SK-N-SH (cell line): Measurements from ENCODE around the gene NRSN1. TPM values are rescaled to one million over a fixed set of nuclear protein-coding genes. Genes with fewer than 3 reads are reported as not detected.

Source experiments
- CTCF ChIA-PET: fragments of 300-600, 350-600 bp; formaldehyde crosslinking; extraction: SDS; loops from one replicate; lab custom pipeline; 2021; lab: Yijun Ruan, JAX
- POLR2A ChIA-PET: fragments of 350-600 bp; sonication (Branson Sonifier 250); formaldehyde crosslinking; extraction: SDS; loops from one replicate; lab custom pipeline; 2020; ENCODE audit warnings: antibody characterized with exemption, inconsistent platforms; lab: Yijun Ruan, JAX
- DNase-seq: peaks from one replicate; pipeline ENCODE4 v3.0.0; 2012
- H2AFZ ChIP-seq: fragments of 200-600 bp; sonication (generic); 2 replicates; pipeline ENCODE4 v1.8.1; 2016; ENCODE audit warnings: antibody characterized with exemption, mild to moderate bottlenecking, low read depth
- H3F3A ChIP-seq: fragments of 200-600 bp; sonication (generic); replicated peaks from 2 replicates; pipeline ENCODE3; 2016; ENCODE audit warnings: antibody characterized with exemption, mild to moderate bottlenecking; ENCODE audit not compliant: insufficient read depth
- H3K27ac ChIP-seq, 2 experiments: fragments of 200-500 bp in 1 of 2; fragments of 200-600 bp in 1 of 2; sonication (Bioruptor generic) in 1 of 2; sonication (generic), shearing (Covaris generic) in 1 of 2; 2 replicates each; pipeline versions ENCODE4 v1.5.1 to v1.6.1; 2014 to 2016; ENCODE audit warnings: low read depth in 2 of 2, inconsistent platforms in 1 of 2, low read length in 1 of 2, mild to moderate bottlenecking in 1 of 2, mixed read lengths in 1 of 2
- H3K27me3 ChIP-seq: fragments of 200-600 bp; sonication (generic), shearing (Covaris generic); 2 replicates; pipeline ENCODE4 v1.6.1; 2016; ENCODE audit warnings: mixed run types; ENCODE audit not compliant: insufficient read depth
- H3K36me3 ChIP-seq, 2 experiments: fragments of 200-500 bp in 1 of 2; fragments of 200-600 bp in 1 of 2; sonication (Bioruptor generic) in 1 of 2; sonication (generic) in 1 of 2; replicated peaks in 1 of 2; 2 replicates each; pipeline versions ENCODE3 to v1.5.1; 2014 to 2016; ENCODE audit warnings: low read length in 1 of 2, mild to moderate bottlenecking in 1 of 2; ENCODE audit not compliant: insufficient read depth in 2 of 2, control insufficient read depth in 1 of 2
- H3K4me1 ChIP-seq, 2 experiments: fragments of 200-500 bp in 1 of 2; fragments of 200-600 bp in 1 of 2; sonication (Bioruptor generic) in 1 of 2; sonication (generic), shearing (Covaris generic) in 1 of 2; 2 replicates each; pipeline versions ENCODE4 v1.5.1 to v1.6.1; 2014 to 2016; ENCODE audit warnings: low read depth in 1 of 2, low read length in 1 of 2, mixed run types in 1 of 2; ENCODE audit not compliant: insufficient read depth in 2 of 2, control insufficient read depth in 1 of 2
- H3K4me2 ChIP-seq: fragments of 200-600 bp; sonication (generic), shearing (Covaris generic); 2 replicates; pipeline ENCODE4 v1.6.1; 2017; ENCODE audit warnings: mixed run types
- H3K4me3 ChIP-seq, 2 experiments: fragments of 200-500 bp in 1 of 2; fragments of 200-600 bp in 1 of 2; sonication (Bioruptor generic) in 1 of 2; sonication (generic), shearing (Covaris generic) in 1 of 2; 2 replicates each; pipeline versions ENCODE4 v1.5.1 to v1.8.1; 2014 to 2016; ENCODE audit warnings: low read depth in 2 of 2, inconsistent platforms in 1 of 2, low read length in 1 of 2, mild to moderate bottlenecking in 1 of 2, mixed read lengths in 1 of 2, moderate library complexity in 1 of 2
- H3K79me2 ChIP-seq: fragments of 200-600 bp; sonication (generic); 2 replicates; pipeline ENCODE4 v1.8.1; 2017; ENCODE audit warnings: mild to moderate bottlenecking; ENCODE audit not compliant: insufficient read depth
- H3K9ac ChIP-seq: fragments of 200-600 bp; sonication (generic); 2 replicates; pipeline ENCODE4 v1.6.1; 2017; ENCODE audit warnings: mixed run types
- H3K9me2 ChIP-seq: fragments of 200-600 bp; sonication (generic); 2 replicates; pipeline ENCODE4 v1.6.1; 2017; ENCODE audit warnings: mixed run types
- H3K9me3 ChIP-seq: fragments of 200-600 bp; sonication (generic); 2 replicates; pipeline ENCODE4 v1.6.1; 2017; ENCODE audit warnings: mixed run types, mild to moderate bottlenecking, moderate library complexity
- H4K20me1 ChIP-seq: fragments of 200-600 bp; sonication (generic); 2 replicates; pipeline ENCODE4 v1.6.1; 2017; ENCODE audit warnings: mild to moderate bottlenecking, mixed run types; ENCODE audit not compliant: insufficient read depth
- CHD2 ChIP-seq: fragments of 150-350 bp; IDR thresholded peaks from 2 replicates; pipeline ENCODE4 v1.6.1; 2018; ENCODE audit warnings: low read length; ENCODE audit not compliant: partially characterized antibody
- CTCF ChIP-seq: fragments of 200-600 bp; sonication (generic); IDR thresholded peaks from 2 replicates; pipeline ENCODE4 v1.6.1; 2017; ENCODE audit warnings: antibody characterized with exemption, mild to moderate bottlenecking, moderate library complexity
- EP300 ChIP-seq, 2 experiments: IDR thresholded peaks; 2 replicates each; pipeline versions ENCODE4 v1.4.0 to v1.6.1; 2012; ENCODE audit warnings: borderline replicate concordance in 1 of 2, low read depth in 1 of 2, low read length in 1 of 2
- EZH2phosphoT487 ChIP-seq: fragments of 200-600 bp; sonication (generic); IDR thresholded peaks from 2 replicates; pipeline ENCODE4 v1.6.1; 2017; ENCODE audit warnings: low read depth, mixed run types, mild to moderate bottlenecking, antibody characterized with exemption, moderate library complexity, borderline replicate concordance
- FOSL2 ChIP-seq: IDR thresholded peaks from 2 replicates; pipeline ENCODE4 v1.4.0; 2012; ENCODE audit warnings: low read depth, mild to moderate bottlenecking, moderate library complexity, borderline replicate concordance
- FOXJ3 ChIP-seq: sonication (generic); formaldehyde crosslinking; IDR thresholded peaks from 2 replicates; pipeline ENCODE4 v1.5.1; 2020; ENCODE audit warnings: mild to moderate bottlenecking, missing genetic modification reagents
- FOXM1 ChIP-seq: IDR thresholded peaks from 2 replicates; pipeline ENCODE4 v1.4.0; 2012; ENCODE audit warnings: low read depth, mild to moderate bottlenecking
- MEF2A ChIP-seq: IDR thresholded peaks from 2 replicates; pipeline ENCODE4 v1.4.0; 2012; ENCODE audit warnings: low read depth, borderline replicate concordance
- NFIC ChIP-seq: IDR thresholded peaks from 2 replicates; pipeline ENCODE4 v1.4.0; 2012; ENCODE audit warnings: borderline replicate concordance
- NRF1 ChIP-seq: IDR thresholded peaks from 2 replicates; pipeline ENCODE4 v1.6.1; 2012; ENCODE audit warnings: low read depth, mild to moderate bottlenecking, low read length
- POLR2AphosphoS5 ChIP-seq: IDR thresholded peaks from 2 replicates; pipeline ENCODE4 v1.6.1; 2012; ENCODE audit warnings: low read depth, low read length
- RAD21 ChIP-seq: IDR thresholded peaks from 2 replicates; pipeline ENCODE4 v1.6.1; 2012; ENCODE audit warnings: mild to moderate bottlenecking, low read length
- RFX5 ChIP-seq: IDR thresholded peaks from 2 replicates; pipeline ENCODE4 v1.6.1; 2012; ENCODE audit warnings: mild to moderate bottlenecking, improper control_type of control experiment, low read length
- SIN3A ChIP-seq: IDR thresholded peaks from 2 replicates; pipeline ENCODE4 v1.6.1; 2012; ENCODE audit warnings: low read depth, mild to moderate bottlenecking, low read length, moderate library complexity, borderline replicate concordance
- SMC3 ChIP-seq: IDR thresholded peaks from 2 replicates; pipeline ENCODE4 v1.6.1; 2012; ENCODE audit warnings: low read depth, low read length, improper control_type of control experiment
- TAF1 ChIP-seq: IDR thresholded peaks from 2 replicates; pipeline ENCODE4 v1.6.1; 2012; ENCODE audit warnings: low read depth, mild to moderate bottlenecking, low read length, moderate library complexity, borderline replicate concordance
- YY1 ChIP-seq: IDR thresholded peaks from 2 replicates; pipeline ENCODE4 v1.4.0; 2012; ENCODE audit warnings: low read depth, mild to moderate bottlenecking
- WGBS: methylation state at CpG from one replicate; pipeline ENCODE4 v1.1.6; 2017; ENCODE audit warnings: low lambda C conversion rate; 5-methylcytosine and 5-hydroxymethylcytosine counted together
- polyA plus RNA-seq, 3 experiments: library from polyadenylated mRNA; depleted of rRNA; stranded (reverse); fragments of >200 nt; gene quantifications; 2 replicates each; pipeline ENCODE4 v1.2.3, GENCODE V29; 2012
- TF ChIP-seq, protein P1 (sequence below): IDR thresholded peaks from 2 replicates; pipeline ENCODE4 v1.4.0; 2012; ENCODE audit warnings: low read depth, borderline replicate concordance
- TF ChIP-seq, protein P2 (sequence below): IDR thresholded peaks from 2 replicates; pipeline ENCODE4 v1.6.1; 2012; ENCODE audit warnings: mild to moderate bottlenecking, low read depth, low read length, moderate library complexity
- TF ChIP-seq, protein P3 (sequence below): IDR thresholded peaks from 2 replicates; pipeline ENCODE4 v1.4.0; 2012; ENCODE audit warnings: low read depth, borderline replicate concordance

The NRSN1 gene
- polyA plus RNA-seq, 1 of the 3 experiments (the other 2 are of a cell fraction), result 0.02 TPM

DNA sequence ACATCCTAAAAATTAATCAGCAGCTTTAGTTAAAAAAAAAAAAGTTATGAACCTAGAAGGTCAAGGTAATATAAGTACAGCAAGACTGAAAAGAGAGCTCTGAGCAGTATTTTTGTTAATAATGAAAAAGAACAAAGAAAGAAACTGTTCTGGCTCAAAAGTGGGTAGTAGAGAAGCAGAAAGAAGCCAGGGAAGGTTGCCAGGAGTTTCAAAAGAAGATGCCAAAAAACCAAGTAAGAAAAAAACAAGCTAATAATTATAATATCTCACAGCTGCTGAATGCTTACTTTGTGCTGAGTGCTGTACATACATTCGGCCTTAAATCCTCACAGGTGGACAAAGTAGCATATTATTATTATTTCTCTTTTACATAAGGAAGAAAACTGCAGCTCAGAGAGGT, 31.9 kb downstream of the NRSN1 start:
- CTCF ChIA-PET, result interaction anchor here (0.8 kb wide), 1 partner anchor 238 kb away, joined by 3 read pairs; no protein-coding TSS in a partner anchor

More for the DNA sequence above, 31.9 kb downstream of the NRSN1 start:
- no peaks in the 10 kb centered on the region for H3K9me2 ChIP-seq
- H3K4me1 ChIP-seq, result no peaks in the 10 kb centered on the region; a peak in 1 of 4 replicates
- no peak overlapping the region for H3K4me2 ChIP-seq
- no peak overlapping the region for H3K27ac ChIP-seq
- H2AFZ ChIP-seq, result no peak overlapping the region
- H3K9me3 ChIP-seq, result no peaks in the 10 kb centered on the region
- no peaks in the 10 kb centered on the region for H3K36me3 ChIP-seq
- H3K27me3 ChIP-seq, result no peaks in the 10 kb centered on the region
- TF ChIP-seq CHD2 (no peak), EP300 (IDR thresholded peaks at IDR 0.05; ENCODE audit: borderline replicate concordance in 1 of 2, low read depth in 1 of 2, low read length in 1 of 2) (no peak), SIN3A (no peak), SMC3 (no peak), NRF1 (no peak), EZH2phosphoT487 (no peak), RFX5 (no peak), RAD21 (no peak), MEF2A (no peak), POLR2AphosphoS5 (no peak), YY1 (no peak), FOXM1 (no peak), NFIC (no peak), TAF1 (no peak), CTCF (no peak), FOSL2 (no peak), FOXJ3 (no peak)
- TF ChIP-seq, protein P1, sequence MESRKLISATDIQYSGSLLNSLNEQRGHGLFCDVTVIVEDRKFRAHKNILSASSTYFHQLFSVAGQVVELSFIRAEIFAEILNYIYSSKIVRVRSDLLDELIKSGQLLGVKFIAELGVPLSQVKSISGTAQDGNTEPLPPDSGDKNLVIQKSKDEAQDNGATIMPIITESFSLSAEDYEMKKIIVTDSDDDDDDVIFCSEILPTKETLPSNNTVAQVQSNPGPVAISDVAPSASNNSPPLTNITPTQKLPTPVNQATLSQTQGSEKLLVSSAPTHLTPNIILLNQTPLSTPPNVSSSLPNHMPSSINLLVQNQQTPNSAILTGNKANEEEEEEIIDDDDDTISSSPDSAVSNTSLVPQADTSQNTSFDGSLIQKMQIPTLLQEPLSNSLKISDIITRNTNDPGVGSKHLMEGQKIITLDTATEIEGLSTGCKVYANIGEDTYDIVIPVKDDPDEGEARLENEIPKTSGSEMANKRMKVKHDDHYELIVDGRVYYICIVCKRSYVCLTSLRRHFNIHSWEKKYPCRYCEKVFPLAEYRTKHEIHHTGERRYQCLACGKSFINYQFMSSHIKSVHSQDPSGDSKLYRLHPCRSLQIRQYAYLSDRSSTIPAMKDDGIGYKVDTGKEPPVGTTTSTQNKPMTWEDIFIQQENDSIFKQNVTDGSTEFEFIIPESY, result no peak
- TF ChIP-seq, protein P2, sequence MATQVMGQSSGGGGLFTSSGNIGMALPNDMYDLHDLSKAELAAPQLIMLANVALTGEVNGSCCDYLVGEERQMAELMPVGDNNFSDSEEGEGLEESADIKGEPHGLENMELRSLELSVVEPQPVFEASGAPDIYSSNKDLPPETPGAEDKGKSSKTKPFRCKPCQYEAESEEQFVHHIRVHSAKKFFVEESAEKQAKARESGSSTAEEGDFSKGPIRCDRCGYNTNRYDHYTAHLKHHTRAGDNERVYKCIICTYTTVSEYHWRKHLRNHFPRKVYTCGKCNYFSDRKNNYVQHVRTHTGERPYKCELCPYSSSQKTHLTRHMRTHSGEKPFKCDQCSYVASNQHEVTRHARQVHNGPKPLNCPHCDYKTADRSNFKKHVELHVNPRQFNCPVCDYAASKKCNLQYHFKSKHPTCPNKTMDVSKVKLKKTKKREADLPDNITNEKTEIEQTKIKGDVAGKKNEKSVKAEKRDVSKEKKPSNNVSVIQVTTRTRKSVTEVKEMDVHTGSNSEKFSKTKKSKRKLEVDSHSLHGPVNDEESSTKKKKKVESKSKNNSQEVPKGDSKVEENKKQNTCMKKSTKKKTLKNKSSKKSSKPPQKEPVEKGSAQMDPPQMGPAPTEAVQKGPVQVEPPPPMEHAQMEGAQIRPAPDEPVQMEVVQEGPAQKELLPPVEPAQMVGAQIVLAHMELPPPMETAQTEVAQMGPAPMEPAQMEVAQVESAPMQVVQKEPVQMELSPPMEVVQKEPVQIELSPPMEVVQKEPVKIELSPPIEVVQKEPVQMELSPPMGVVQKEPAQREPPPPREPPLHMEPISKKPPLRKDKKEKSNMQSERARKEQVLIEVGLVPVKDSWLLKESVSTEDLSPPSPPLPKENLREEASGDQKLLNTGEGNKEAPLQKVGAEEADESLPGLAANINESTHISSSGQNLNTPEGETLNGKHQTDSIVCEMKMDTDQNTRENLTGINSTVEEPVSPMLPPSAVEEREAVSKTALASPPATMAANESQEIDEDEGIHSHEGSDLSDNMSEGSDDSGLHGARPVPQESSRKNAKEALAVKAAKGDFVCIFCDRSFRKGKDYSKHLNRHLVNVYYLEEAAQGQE, result no peak
- TF ChIP-seq, protein P3, sequence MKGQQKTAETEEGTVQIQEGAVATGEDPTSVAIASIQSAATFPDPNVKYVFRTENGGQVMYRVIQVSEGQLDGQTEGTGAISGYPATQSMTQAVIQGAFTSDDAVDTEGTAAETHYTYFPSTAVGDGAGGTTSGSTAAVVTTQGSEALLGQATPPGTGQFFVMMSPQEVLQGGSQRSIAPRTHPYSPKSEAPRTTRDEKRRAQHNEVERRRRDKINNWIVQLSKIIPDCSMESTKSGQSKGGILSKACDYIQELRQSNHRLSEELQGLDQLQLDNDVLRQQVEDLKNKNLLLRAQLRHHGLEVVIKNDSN, result no peak
- H3K4me3 ChIP-seq, result no peak overlapping the region
- H4K20me1 ChIP-seq, result no peaks in the 10 kb centered on the region
- H3K79me2 ChIP-seq, result no peaks in the 10 kb centered on the region
- POLR2A ChIA-PET, result no interaction called here
- no peaks in the 10 kb centered on the region for H3F3A ChIP-seq
- no peak overlapping the region for H3K9ac ChIP-seq
- WGBS, result 21% methylated on average over 1 of the region's 1 CpG
- no peak for DNase-seq
